VCaP (cell line): ENCODE results near the gene AURKB.

Source experiments
- H3K27ac ChIP-seq: fragments of 450-650 bp; 2 replicates; pipeline ENCODE4 v1.5.1; 2017
- TF ChIP-seq, protein P1 (sequence below): fragments of 450-650 bp; conservative IDR thresholded peaks from 2 replicates; pipeline ENCODE4 v1.5.1; 2017; ENCODE audit warnings: mild to moderate bottlenecking, moderate library complexity

The AURKB gene

DNA sequence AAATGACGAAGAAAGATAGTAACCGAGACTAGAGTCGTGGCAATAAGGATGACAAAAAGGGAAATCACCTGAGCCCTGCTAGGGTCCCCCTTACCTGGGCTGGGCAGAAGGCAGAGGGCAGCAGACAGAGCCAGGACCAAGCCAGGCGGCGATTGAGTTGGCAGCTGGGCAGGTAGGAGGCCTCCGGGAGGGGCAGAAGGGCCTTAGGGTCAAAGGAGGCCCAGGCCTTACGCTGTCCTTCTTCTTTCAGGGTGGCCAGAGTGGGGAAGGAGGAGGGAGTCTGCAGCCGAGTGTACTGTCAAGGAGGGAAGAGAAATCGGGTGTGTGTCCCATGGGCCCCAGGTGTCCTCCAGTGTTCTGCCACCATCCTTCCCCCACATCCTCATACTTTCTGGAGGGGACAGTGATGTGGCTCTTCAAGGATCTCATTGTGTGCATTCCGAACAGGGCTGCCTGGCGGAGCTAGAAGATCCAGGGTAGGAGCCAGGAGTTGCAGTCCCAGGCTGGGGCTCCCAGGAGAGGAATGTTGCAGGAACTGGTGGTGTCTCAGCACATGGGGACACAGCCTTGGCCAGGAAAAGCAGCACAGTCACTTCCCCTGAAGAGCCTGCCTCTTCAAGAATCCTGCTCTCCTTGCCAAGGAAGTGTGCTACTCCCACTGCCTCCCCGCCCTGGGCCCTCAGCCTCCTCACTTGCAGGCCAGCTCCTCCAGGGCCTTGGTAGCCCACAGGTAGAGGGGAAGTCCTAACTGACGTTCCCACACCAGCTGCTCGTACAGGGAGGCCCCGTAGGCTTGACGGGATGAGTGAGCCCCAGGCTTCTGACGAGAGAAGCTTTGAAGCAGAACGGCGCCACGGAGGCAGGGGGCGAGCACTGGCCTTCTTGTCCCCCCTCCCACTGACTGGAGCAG, 24.2 kb upstream of the AURKB start:
- no peak overlapping the region for H3K27ac ChIP-seq

DNA sequence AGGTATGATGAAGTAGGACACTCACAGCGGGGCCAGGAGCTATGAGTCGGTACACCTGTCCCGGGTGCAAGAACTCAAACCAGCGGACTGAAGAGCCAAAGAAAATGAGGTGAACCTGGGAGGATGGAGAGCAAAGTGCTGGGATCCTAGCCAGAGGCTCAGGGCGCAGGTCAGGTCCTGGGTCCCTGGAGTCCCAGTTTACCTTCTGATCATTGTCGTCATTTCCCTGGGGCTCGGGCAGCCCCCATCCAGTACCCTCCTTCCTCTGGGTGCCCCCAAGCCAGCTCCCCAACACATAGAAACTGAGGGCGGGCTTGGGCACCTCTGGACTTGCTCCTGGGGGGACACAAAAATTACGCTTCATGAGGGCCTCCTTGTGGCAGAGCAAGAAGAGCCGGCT, 21.3 kb upstream of the AURKB start:
- H3K27ac ChIP-seq = no peak overlapping the region
- TF ChIP-seq, protein P1, sequence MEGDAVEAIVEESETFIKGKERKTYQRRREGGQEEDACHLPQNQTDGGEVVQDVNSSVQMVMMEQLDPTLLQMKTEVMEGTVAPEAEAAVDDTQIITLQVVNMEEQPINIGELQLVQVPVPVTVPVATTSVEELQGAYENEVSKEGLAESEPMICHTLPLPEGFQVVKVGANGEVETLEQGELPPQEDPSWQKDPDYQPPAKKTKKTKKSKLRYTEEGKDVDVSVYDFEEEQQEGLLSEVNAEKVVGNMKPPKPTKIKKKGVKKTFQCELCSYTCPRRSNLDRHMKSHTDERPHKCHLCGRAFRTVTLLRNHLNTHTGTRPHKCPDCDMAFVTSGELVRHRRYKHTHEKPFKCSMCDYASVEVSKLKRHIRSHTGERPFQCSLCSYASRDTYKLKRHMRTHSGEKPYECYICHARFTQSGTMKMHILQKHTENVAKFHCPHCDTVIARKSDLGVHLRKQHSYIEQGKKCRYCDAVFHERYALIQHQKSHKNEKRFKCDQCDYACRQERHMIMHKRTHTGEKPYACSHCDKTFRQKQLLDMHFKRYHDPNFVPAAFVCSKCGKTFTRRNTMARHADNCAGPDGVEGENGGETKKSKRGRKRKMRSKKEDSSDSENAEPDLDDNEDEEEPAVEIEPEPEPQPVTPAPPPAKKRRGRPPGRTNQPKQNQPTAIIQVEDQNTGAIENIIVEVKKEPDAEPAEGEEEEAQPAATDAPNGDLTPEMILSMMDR = no peak

More for the DNA sequence above, 24.2 kb upstream of the AURKB start:
- TF ChIP-seq, protein P1 = no peak

DNA sequence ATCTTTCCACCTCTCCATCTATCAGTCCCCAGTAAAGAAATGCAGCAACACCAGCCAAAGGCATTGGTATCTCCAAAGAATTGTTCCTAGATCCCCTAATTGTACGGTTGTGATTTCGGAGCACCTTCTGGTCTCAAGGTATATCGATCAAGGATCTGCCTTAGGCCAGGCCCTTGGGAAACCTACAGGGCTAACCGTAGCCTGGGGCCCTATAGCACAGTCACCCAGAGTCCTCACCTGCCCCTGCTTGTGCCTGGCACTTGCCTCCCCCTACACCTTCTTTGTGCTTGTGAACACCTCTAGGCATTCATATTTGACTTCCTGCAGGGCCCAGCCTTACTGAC, 16.8 kb upstream of the AURKB start:
- no peak overlapping the region for H3K27ac ChIP-seq
- TF ChIP-seq, protein P1 = no peak

DNA sequence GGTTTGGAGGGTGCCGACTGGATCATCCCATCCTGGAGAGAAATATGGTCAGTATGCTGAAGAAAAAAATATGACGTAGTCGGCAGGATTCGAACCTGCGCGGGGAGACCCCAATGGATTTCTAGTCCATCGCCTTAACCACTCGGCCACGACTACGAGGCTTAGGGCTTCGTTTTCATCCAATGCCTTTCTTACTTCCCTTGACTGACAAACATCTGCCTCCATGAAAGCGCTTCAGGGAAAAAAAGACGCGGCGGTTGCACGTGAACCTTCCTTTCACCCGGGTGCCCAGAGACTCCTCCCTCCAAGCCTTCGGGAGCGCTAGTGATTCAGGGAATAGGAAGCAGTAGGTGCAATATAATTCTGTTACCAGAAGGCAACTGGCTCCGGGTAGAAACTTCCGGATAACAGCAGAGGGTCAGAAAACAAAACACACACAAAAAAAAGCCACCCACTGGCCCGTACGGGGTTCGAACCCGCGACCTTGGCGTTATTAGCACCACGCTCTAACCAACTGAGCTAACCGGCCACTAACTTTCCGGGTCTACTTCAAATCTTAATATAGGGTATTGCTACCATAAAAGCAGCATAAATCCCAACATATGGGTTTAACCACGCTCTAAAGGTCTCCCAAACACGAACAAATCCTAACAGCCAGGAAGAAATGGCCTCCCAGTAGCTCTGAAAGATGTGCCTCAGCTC, 16.3 kb upstream of the AURKB start:
- no peak overlapping the region for H3K27ac ChIP-seq
- TF ChIP-seq, protein P1 = no peak

DNA sequence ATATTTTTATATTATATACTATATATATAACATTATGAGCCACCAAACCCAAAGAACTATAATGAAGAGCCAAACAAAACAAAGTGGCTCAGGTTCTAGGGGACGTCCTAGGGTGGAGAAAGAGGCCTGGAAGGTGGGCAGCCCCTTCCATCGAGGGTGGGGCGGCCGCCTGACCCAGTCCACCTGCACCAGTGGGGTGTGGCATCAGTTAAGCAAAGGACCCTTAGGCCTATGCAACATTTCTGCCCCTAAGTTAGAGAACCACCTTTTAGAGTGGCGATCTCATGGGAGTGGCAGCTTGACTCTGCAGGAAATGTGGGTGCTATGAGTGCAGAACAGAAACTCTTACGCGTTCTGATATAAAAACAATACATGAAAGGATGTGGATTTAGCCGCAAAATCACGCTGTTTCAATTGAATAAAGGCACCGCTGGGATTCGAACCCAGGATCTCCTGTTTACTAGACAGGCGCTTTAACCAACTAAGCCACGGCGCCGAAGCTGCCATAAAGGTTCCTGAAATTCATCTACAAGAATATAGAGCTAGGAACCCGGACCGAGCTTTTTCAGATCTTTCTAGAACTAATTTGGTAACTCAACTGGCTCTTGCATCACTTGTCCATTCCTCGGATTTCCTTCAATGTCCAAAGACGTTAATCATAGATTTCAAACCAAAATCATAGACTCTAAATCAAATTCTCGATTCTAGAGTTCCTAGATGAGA, 15.6 kb upstream of the AURKB start:
- TF ChIP-seq, protein P1 = no peak
- no peak overlapping the region for H3K27ac ChIP-seq

DNA sequence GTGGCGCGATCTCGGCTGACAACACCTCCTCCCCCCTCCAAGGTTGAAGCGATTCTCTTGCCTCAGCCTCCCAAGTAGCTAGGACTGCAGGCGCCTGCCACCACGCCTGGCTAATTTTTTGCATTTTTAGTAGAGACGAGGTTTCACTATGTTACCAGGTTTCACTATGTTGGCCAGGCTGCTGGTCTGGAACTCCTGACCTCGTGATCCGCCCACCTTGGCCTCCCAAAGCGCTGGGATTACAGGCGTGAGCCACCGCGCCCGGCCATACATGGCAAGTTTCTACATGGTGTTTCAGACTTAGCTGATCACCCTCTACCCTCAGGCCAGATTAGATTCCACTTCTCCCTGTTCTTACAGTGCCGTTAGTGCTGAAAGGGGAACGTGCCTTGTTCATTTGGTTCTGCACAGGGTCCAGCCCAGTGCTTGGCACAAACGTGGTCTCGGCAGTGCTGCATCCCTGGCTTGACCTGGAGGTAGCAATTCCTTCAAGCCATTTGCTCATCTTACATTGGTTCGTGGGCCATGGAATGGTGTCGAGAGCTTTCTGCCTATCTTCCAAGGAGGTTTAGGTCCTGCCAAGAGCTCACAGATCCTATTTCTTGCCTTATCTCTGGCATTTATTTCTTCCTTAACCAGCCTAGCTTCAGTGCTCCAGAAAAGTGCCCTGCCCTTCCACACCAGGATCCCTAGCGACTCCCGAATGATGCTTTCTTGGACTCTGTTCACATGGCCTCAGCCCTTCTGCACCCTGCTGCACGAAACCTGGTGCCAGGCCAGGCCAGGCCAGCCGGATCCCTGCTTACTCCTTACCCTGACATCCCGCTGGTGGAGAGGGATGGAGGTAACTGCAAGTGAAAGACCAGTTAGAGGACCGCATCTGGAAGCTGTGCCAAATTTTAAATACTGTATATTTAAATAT, 14.8 kb upstream of the AURKB start:
- H3K27ac ChIP-seq = no peak overlapping the region; the same call in 1 of the 2 replicates
- TF ChIP-seq, protein P1 = no peak
